Chondrocyte (in vitro differentiated cells): Measurements from ENCODE around the gene IPO4. TPM values are rescaled to one million over a fixed set of nuclear protein-coding genes. Genes with fewer than 3 reads are reported as not detected.

Experiments used
- DNase-seq: peaks from one replicate; pipeline ENCODE4 v3.0.0; 2021; ENCODE audit warnings: mixed read lengths, low spot score
- H3K27ac Mint-ChIP-seq: one replicate; pipeline ENCODE4 v1.8.0; 2021; ENCODE audit warnings: mild to moderate bottlenecking, moderate library complexity, mixed read lengths; ENCODE audit not compliant: unreplicated experiment
- H3K27me3 Mint-ChIP-seq: 2 replicates; pipeline ENCODE4 v1.8.0; 2021; ENCODE audit warnings: low read depth, mixed read lengths
- H3K36me3 Mint-ChIP-seq: 2 replicates; pipeline ENCODE4 v1.8.0; 2021; ENCODE audit warnings: low read depth, mixed read lengths
- H3K4me1 Mint-ChIP-seq: 2 replicates; pipeline ENCODE4 v1.8.0; 2021; ENCODE audit warnings: low read depth, mild to moderate bottlenecking, mixed read lengths
- H3K4me3 Mint-ChIP-seq: one replicate; pipeline ENCODE4 v1.8.0; 2021; ENCODE audit warnings: mild to moderate bottlenecking, moderate library complexity, mixed read lengths; ENCODE audit not compliant: unreplicated experiment
- H3K9me3 Mint-ChIP-seq: 2 replicates; pipeline ENCODE4 v1.8.0; 2021; ENCODE audit warnings: low read depth, mixed read lengths
- CTCF ChIP-seq: fragments of 200-600 bp; sonication (generic); IDR thresholded peaks from 2 replicates; pipeline ENCODE4 v1.5.0; 2021; ENCODE audit warnings: antibody characterized with exemption, mild to moderate bottlenecking, moderate library complexity
- total RNA-seq: library from RNA; stranded (reverse); gene quantifications from 3 replicates; pipeline ENCODE4 v1.2.1, GENCODE V29; 2021

Gene IPO4
- total RNA-seq, 1 donor from 2014 or later: 26.7 TPM

GRCh38 chr14:24197056-24197450 is 8.4 kb upstream of the IPO4 start:
- Mint-ChIP-seq H3K27ac (peak overlapping the region; percentile 96), H3K9me3 (peaks cover 5% of the 10 kb centered on the region), H3K4me3 (peak overlapping the region; percentile 93), H3K4me1 (peaks cover 39% of the 10 kb centered on the region), H3K36me3 (peaks cover 18% of the 10 kb centered on the region), H3K27me3 (no peaks in the 10 kb centered on the region)
- TF ChIP-seq CTCF: no peak
- DNase-seq: no peak

- Mint-ChIP-seq H3K9me3 (no peaks in the 10 kb centered on the region), H3K4me3 (peak overlapping the region; percentile 93), H3K4me1 (peaks cover 39% of the 10 kb centered on the region), H3K36me3 (peaks cover 17% of the 10 kb centered on the region), H3K27ac (peak overlapping the region; percentile 96), H3K27me3 (no peaks in the 10 kb centered on the region)
- no peak for TF ChIP-seq CTCF
- no peak for DNase-seq
Measured at GRCh38 chr14:24196071-24197055, 7.7 kb upstream of the IPO4 start.

GRCh38 chr14:24195186-24196070 is 6.8 kb upstream of the IPO4 start, which contains the start of gene TM9SF1:
Gene TM9SF1 (minus strand): TSS chr14:24195441. CDS start chr14:24195019, 422 bp downstream.
- Mint-ChIP-seq H3K9me3 (no peaks in the 10 kb centered on the region), H3K4me1 (peaks cover 39% of the 10 kb centered on the region), H3K4me3 (peak within 1 kb of the TSS; percentile 93), H3K27ac (peak within 1 kb of the TSS; percentile 96), H3K36me3 (peaks cover 16% of the 10 kb centered on the region), H3K27me3 (no peaks in the 10 kb centered on the region)
- peak; percentile 9 for TF ChIP-seq CTCF
- DNase-seq: peak; percentile 97

GRCh38 chr14:24194873-24195185 is 6.2 kb upstream of the IPO4 start:
- no peak for TF ChIP-seq CTCF
- Mint-ChIP-seq H3K4me1 (peaks cover 39% of the 10 kb centered on the region), H3K36me3 (peaks cover 16% of the 10 kb centered on the region), H3K9me3 (no peaks in the 10 kb centered on the region), H3K4me3 (peak overlapping the region; percentile 93), H3K27ac (peak overlapping the region; percentile 96), H3K27me3 (no peaks in the 10 kb centered on the region)
- no peak for DNase-seq
